22Rv1 (cell line): ENCODE data around the gene PODN.

Source experiments
- CTCF ChIP-seq: fragments of 450-650 bp; IDR thresholded peaks from 2 replicates; pipeline ENCODE4 v1.5.1; 2017; ENCODE audit warnings: mild to moderate bottlenecking
- ZFX ChIP-seq: fragments of 450-650 bp; IDR thresholded peaks from 2 replicates; pipeline ENCODE4 v1.6.1; 2017; ENCODE audit warnings: antibody characterized with exemption, borderline replicate concordance

- TF ChIP-seq CTCF (no peak), ZFX (no peak)
These were observed 42.4 kb downstream of the PODN start for GRCh38 chr1:53104289-53104913.
